ENCODE measurements around the gene DEFB123. TPM values are rescaled to one million over a fixed set of nuclear protein-coding genes. Genes with fewer than 3 reads are reported as not detected.

Gene DEFB123
- total and polyA plus RNA-seq, 4 donors: not detected

- WGBS (ENCODE audit: insufficient coverage): 17% methylated on average over 17 of the region's 31 CpGs
- DNase-seq (ENCODE audit: low read depth in 4 of 6, low spot score in 6 of 6): peak in 1 of 6 donors; percentile 35
- H3K27ac ChIP-seq (ENCODE audit: low read depth, low read length): no peak overlapping the region
Measured at GRCh38 chr20:31485450-31486339, 45.3 kb downstream of the DEFB123 start.

GRCh38 chr20:31488115-31488514 is 47.7 kb downstream of the DEFB123 start:
- Histone ChIP-seq H3K9me3 (ENCODE audit: control insufficient read depth, insufficient read depth, low read length) (no peaks in the 10 kb centered on the region), H3K27me3 (ENCODE audit: control insufficient read depth, insufficient read depth, low read length) (peaks cover 14% of the 10 kb centered on the region), H3K4me1 (ENCODE audit: control insufficient read depth, insufficient read depth, low read length) (no peaks in the 10 kb centered on the region), H3K4me3 (ENCODE audit: low read depth, low read length) (no peak overlapping the region), H3K36me3 (ENCODE audit: control insufficient read depth, insufficient read depth, low read length) (no peaks in the 10 kb centered on the region), H3K27ac (ENCODE audit: low read depth, low read length) (no peak overlapping the region)
- 83% methylated on average over 1 of the region's 2 CpGs for WGBS (ENCODE audit: insufficient coverage)
- DNase-seq (ENCODE audit: low read depth in 4 of 6, low spot score in 6 of 6): no peak

More at GRCh38 chr20:31485450-31486339, 45.3 kb downstream of the DEFB123 start:
- no peaks in the 10 kb centered on the region for H3K9me3 ChIP-seq (ENCODE audit: control insufficient read depth, insufficient read depth, low read length)
- peaks cover 14% of the 10 kb centered on the region for H3K27me3 ChIP-seq (ENCODE audit: control insufficient read depth, insufficient read depth, low read length)
- H3K36me3 ChIP-seq (ENCODE audit: control insufficient read depth, insufficient read depth, low read length): no peaks in the 10 kb centered on the region
- no peak overlapping the region for H3K4me3 ChIP-seq (ENCODE audit: low read depth, low read length)
- H3K4me1 ChIP-seq (ENCODE audit: control insufficient read depth, insufficient read depth, low read length): no peaks in the 10 kb centered on the region

- Histone ChIP-seq H3K27me3 (ENCODE audit: control insufficient read depth, insufficient read depth, low read length) (peaks cover 13% of the 10 kb centered on the region), H3K4me1 (ENCODE audit: control insufficient read depth, insufficient read depth, low read length) (no peaks in the 10 kb centered on the region), H3K27ac (ENCODE audit: low read depth, low read length) (no peak overlapping the region), H3K36me3 (ENCODE audit: control insufficient read depth, insufficient read depth, low read length) (no peaks in the 10 kb centered on the region), H3K4me3 (ENCODE audit: low read depth, low read length) (no peak overlapping the region), H3K9me3 (ENCODE audit: control insufficient read depth, insufficient read depth, low read length) (no peaks in the 10 kb centered on the region)
- DNase-seq (ENCODE audit: low read depth in 4 of 6, low spot score in 6 of 6): no peak
- WGBS (ENCODE audit: insufficient coverage): 75% methylated on average over 2 of the region's 3 CpGs
Measured at GRCh38 chr20:31489152-31489551, 48.7 kb downstream of the DEFB123 start.

- H3K27me3 ChIP-seq (ENCODE audit: control insufficient read depth, insufficient read depth, low read length): no peaks in the 10 kb centered on the region
- H3K4me1 ChIP-seq (ENCODE audit: control insufficient read depth, insufficient read depth, low read length): no peaks in the 10 kb centered on the region
- WGBS (ENCODE audit: insufficient coverage): 90% methylated on average over 3 of the region's 3 CpGs
- no peak overlapping the region for H3K4me3 ChIP-seq (ENCODE audit: low read depth, low read length)
- no peaks in the 10 kb centered on the region for H3K36me3 ChIP-seq (ENCODE audit: control insufficient read depth, insufficient read depth, low read length)
- no peak overlapping the region for H3K27ac ChIP-seq (ENCODE audit: low read depth, low read length)
- H3K9me3 ChIP-seq (ENCODE audit: control insufficient read depth, insufficient read depth, low read length): no peaks in the 10 kb centered on the region
- no peak for DNase-seq (ENCODE audit: low read depth in 4 of 6, low spot score in 6 of 6)
Measured at GRCh38 chr20:31490752-31491151, 50.3 kb downstream of the DEFB123 start.

GRCh38 chr20:31494131-31494530 is 53.7 kb downstream of the DEFB123 start:
- H3K4me3 ChIP-seq (ENCODE audit: low read depth, low read length): no peak overlapping the region
- H3K9me3 ChIP-seq (ENCODE audit: control insufficient read depth, insufficient read depth, low read length): no peaks in the 10 kb centered on the region
- H3K36me3 ChIP-seq (ENCODE audit: control insufficient read depth, insufficient read depth, low read length): no peaks in the 10 kb centered on the region
- DNase-seq (ENCODE audit: low read depth in 4 of 6, low spot score in 6 of 6): no peak
- H3K4me1 ChIP-seq (ENCODE audit: control insufficient read depth, insufficient read depth, low read length): peaks cover 4% of the 10 kb centered on the region
- H3K27me3 ChIP-seq (ENCODE audit: control insufficient read depth, insufficient read depth, low read length): peaks cover 5% of the 10 kb centered on the region
- no peak overlapping the region for H3K27ac ChIP-seq (ENCODE audit: low read depth, low read length)
- 60% methylated on average over 1 of the region's 2 CpGs for WGBS (ENCODE audit: insufficient coverage)

- Histone ChIP-seq H3K27ac (ENCODE audit: low read depth, low read length) (peak overlapping the region; percentile 2), H3K4me1 (ENCODE audit: control insufficient read depth, insufficient read depth, low read length) (peaks cover 4% of the 10 kb centered on the region), H3K9me3 (ENCODE audit: control insufficient read depth, insufficient read depth, low read length) (no peaks in the 10 kb centered on the region), H3K36me3 (ENCODE audit: control insufficient read depth, insufficient read depth, low read length) (no peaks in the 10 kb centered on the region), H3K4me3 (ENCODE audit: low read depth, low read length) (no peak overlapping the region), H3K27me3 (ENCODE audit: control insufficient read depth, insufficient read depth, low read length) (peaks cover 5% of the 10 kb centered on the region)
- 58% methylated on average over 12 of the region's 15 CpGs for whole genome bisulfite sequencing (ENCODE audit: insufficient coverage)
- peak in 1 of 6 donors; percentile 24 for DNase-seq (ENCODE audit: low read depth in 4 of 6, low spot score in 6 of 6)
Measured at GRCh38 chr20:31496761-31497295, 56.4 kb downstream of the DEFB123 start.

- Histone ChIP-seq H3K36me3 (ENCODE audit: control insufficient read depth, insufficient read depth, low read length) (no peaks in the 10 kb centered on the region), H3K9me3 (ENCODE audit: control insufficient read depth, insufficient read depth, low read length) (no peaks in the 10 kb centered on the region), H3K4me3 (ENCODE audit: low read depth, low read length) (no peak overlapping the region), H3K27me3 (ENCODE audit: control insufficient read depth, insufficient read depth, low read length) (peaks cover 5% of the 10 kb centered on the region), H3K27ac (ENCODE audit: low read depth, low read length) (no peak overlapping the region), H3K4me1 (ENCODE audit: control insufficient read depth, insufficient read depth, low read length) (peaks cover 4% of the 10 kb centered on the region)
- WGBS (ENCODE audit: insufficient coverage): 40% methylated on average over 6 of the region's 6 CpGs
- DNase-seq (ENCODE audit: low read depth in 4 of 6, low spot score in 6 of 6): no peak
Measured at GRCh38 chr20:31497838-31498540, 57.6 kb downstream of the DEFB123 start.

Other genes with a start within 250 kb of the DEFB123 start
- gene DEFB115, start 183.0 kb upstream of the DEFB123 start, total RNA-seq: not detected
- not detected for gene DEFB115, start 183.0 kb upstream of the DEFB123 start, polyA plus RNA-seq (ENCODE audit: insufficient read length in 2 of 2)
- not detected for gene DEFB116, start 132.0 kb upstream of the DEFB123 start, total RNA-seq
- gene DEFB116, start 132.0 kb upstream of the DEFB123 start, polyA plus RNA-seq (ENCODE audit: insufficient read length in 2 of 2): not detected
- not detected for gene DEFB118, start 72.0 kb upstream of the DEFB123 start, total RNA-seq
- not detected for gene DEFB118, start 72.0 kb upstream of the DEFB123 start, polyA plus RNA-seq (ENCODE audit: insufficient read length in 2 of 2)
- not detected for gene DEFB119, start 50.0 kb upstream of the DEFB123 start, total RNA-seq
- not detected for gene DEFB119, start 50.0 kb upstream of the DEFB123 start, polyA plus RNA-seq (ENCODE audit: insufficient read length in 2 of 2)
- not detected for gene DEFB121, start 34.4 kb upstream of the DEFB123 start, total RNA-seq
- not detected for gene DEFB121, start 34.4 kb upstream of the DEFB123 start, polyA plus RNA-seq (ENCODE audit: insufficient read length in 2 of 2)
- gene DEFB124, start 34.5 kb downstream of the DEFB123 start, total RNA-seq: under 1 TPM in 1 of 2 donors, not detected in 1; 0.33 TPM
- gene DEFB124, start 34.5 kb downstream of the DEFB123 start, polyA plus RNA-seq (ENCODE audit: insufficient read length in 2 of 2): under 1 TPM in 1 of 2 donors, not detected in 1; 0.53 TPM
- gene REM1, start 34.7 kb downstream of the DEFB123 start, total RNA-seq: 1 to 10 TPM in 1 of 2 donors, under 1 TPM in 1; 0.69 to 4.0 TPM
- gene REM1, start 34.7 kb downstream of the DEFB123 start, polyA plus RNA-seq (ENCODE audit: insufficient read length in 2 of 2): under 1 TPM; 0.67 to 0.96 TPM
- 10 to 100 TPM; 40.5 to 48.0 TPM for gene HM13, start 73.8 kb downstream of the DEFB123 start, total RNA-seq
- 100 to 1,000 TPM; 122 to 137 TPM for gene HM13, start 73.8 kb downstream of the DEFB123 start, polyA plus RNA-seq (ENCODE audit: insufficient read length in 2 of 2)
- gene ID1, start 164.7 kb downstream of the DEFB123 start, total RNA-seq: 100 to 1,000 TPM; 196 to 308 TPM
- 100 to 1,000 TPM in 1 of 2 donors, 10 to 100 TPM in 1; 88.2 to 109 TPM for gene ID1, start 164.7 kb downstream of the DEFB123 start, polyA plus RNA-seq (ENCODE audit: insufficient read length in 2 of 2)
- 1 to 10 TPM in 1 of 2 donors, under 1 TPM in 1; 0.30 to 5.4 TPM for gene COX4I2, start 197.3 kb downstream of the DEFB123 start, total RNA-seq
- under 1 TPM in 1 of 2 donors, not detected in 1; 0.62 TPM for gene COX4I2, start 197.3 kb downstream of the DEFB123 start, polyA plus RNA-seq (ENCODE audit: insufficient read length in 2 of 2)

All from spinal cord (tissue), 10 donors.